ENCODE data around the gene KRTAP10-5.
"Not testable (repeated sequence)": the region's sequence is repeated elsewhere in the genome, so short reads cannot be mapped to it uniquely, and the experiment has no call there.

Gene KRTAP10-5

DNA sequence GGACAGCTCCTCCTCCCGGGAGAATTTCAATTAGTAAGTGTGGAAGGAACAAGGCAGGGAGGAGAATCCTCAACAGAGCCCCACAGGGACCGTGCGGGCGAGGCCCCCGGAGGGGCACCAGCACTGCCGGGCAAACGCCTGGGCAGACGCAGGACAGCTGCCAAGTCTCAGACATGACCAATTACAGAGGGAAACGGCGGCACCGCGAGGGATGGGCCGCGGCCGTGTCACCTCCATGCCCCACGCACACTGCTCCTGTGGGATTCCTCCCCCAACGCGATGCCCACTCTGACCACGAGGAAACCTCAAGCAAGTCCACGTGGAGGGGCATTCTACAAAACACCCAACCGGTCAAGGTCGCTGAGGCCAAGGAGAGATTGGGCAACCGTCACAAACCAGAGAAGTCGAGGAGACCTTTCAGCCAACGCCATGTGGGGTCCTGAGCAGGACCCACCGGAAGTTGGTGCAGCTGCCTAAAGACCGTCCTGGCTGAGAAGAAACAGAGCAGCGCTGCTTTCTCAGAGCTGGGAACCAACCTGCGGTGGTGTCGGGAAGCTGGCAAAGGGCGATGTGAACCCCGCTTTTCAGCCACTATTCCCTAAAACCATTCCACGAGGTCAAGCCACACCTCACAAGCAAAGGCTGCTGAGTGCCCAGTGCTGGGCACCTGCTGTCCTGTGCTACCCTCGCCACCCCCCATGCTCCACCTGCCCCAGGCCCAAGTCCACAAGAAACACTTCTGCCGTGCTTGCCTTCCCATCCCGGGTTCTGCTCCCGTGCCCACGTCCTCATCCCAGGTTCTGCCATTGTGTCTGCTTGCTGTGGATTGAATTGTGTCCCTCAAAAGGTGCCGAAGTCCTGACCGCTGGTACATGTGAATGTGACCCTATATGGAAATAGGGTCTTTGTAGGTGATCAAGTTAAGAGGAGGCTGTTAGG is 8.3 kb downstream of the KRTAP10-5 start:
- DNase-seq (ENCODE audit: low read depth in 1 of 2, low spot score in 1 of 2): no peak

DNA sequence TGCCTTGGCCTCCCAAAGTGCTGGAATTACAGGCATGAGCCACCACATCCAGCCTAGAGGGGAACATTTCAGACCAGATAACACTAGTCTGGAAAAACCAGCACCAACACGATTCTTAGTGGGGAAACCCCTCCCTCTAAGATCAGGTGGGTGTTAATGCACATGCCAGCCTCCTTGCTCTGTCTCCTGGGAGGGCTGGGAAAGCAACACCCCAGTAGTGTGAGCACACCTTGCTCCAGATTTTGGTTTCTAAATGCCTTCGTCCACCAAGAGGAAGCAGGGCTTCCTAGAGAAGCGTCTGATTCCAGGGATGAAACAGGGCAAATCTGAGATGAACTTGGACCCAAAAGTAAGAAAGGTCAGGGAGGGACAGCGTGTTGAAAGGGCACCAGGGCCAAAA is 9.1 kb downstream of the KRTAP10-5 start:
- no peak for DNase-seq (ENCODE audit: low read depth in 1 of 2, low spot score in 1 of 2)

DNA sequence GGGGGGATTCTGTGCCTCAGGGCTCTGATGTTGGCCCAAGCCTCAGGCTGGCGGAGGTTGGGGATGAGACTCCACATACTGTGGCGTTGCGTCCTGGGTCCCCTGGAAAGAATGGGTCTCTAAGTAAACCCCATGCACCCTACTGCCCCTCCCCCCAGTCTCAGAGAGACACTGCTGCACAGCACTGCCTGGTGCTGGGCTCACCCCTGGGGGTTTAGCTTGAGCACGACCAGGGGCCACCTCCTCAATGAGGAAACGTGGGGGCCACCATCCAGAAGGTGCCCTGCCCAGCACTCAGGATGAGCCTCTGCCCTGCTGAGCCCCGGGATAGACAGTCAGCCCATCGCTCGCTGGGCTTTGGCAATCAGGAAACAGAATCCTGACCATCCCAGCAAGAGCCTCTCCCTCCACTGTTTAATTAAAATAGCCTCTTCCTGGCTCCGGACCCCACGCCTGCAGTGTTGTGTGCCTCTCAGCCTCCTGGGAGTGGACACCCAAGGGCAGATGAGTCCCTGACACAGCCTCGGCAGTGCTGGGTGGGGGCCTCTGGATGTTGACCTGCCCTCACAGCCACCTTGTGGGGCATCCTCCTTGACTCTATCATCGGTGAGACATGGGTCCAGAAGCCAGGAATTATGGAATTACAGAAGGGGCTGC is 10.4 kb downstream of the KRTAP10-5 start:
- no peak for DNase-seq (ENCODE audit: low read depth in 1 of 2, low spot score in 1 of 2)

DNA sequence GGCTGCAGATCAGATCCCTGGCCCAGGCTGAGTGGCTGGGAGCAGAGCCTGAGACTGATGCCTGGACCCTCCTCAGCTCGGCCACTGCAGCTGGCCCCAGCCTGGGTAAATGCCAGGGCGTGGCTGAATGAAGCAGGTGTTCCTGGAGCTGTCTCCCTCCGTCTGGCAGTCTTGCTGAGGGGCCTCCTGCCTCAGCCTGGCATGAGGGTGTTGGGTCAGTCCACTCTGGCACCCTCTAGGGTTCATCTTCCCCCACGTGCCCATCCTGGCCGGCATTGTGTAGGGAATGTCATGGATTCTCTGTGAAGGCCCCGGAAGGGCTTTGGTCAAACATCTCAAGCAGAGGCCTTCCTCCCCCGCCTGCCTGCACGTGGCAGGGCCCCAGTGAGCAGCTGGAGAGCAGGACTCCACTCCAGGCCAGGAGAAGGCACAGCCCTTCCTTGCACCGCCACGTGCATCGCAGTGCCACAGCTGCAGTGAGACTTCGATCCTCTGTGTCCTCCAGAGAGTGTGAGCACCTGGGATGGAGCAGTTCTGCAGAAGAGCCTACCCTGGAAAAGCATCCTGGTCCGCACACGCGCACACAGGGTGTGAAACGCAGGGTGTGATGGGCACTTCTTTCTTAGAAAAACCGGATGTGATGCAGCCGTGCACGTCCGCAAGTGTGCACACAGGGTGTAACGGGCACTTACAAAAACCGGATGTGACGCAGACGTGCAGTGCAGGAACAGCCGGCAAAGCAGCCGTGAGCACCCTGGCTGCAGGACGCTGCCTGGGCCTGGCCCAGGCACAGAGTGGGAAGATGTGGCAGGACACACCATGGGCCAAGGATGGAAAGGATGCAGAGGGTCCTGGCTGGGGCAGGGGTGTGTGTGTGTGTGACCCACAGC is 11.5 kb downstream of the KRTAP10-5 start:
- DNase-seq (ENCODE audit: low read depth in 1 of 2, low spot score in 1 of 2): no peak

DNA sequence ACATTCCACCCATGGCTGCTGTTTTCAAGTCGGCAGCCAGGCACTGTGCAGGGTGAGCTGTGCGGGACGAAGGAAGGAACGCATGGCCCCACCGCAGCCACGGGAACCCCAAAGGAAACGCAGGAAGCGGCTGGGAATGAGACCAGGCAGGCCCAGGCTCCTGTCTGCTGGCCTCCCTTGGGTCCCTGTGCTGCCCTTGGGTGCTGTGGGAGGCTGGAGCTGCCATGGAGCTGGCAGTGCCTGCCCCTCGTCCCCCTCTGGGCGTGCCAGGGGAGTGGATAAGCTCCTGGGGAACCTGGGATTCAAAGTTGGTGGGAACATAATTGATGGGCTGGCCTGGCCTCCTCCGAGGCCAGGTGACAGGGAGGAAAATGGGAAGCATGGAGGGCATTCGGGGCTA is 12.1 kb downstream of the KRTAP10-5 start:
- no peak for DNase-seq (ENCODE audit: low read depth in 1 of 2, low spot score in 1 of 2)

DNA sequence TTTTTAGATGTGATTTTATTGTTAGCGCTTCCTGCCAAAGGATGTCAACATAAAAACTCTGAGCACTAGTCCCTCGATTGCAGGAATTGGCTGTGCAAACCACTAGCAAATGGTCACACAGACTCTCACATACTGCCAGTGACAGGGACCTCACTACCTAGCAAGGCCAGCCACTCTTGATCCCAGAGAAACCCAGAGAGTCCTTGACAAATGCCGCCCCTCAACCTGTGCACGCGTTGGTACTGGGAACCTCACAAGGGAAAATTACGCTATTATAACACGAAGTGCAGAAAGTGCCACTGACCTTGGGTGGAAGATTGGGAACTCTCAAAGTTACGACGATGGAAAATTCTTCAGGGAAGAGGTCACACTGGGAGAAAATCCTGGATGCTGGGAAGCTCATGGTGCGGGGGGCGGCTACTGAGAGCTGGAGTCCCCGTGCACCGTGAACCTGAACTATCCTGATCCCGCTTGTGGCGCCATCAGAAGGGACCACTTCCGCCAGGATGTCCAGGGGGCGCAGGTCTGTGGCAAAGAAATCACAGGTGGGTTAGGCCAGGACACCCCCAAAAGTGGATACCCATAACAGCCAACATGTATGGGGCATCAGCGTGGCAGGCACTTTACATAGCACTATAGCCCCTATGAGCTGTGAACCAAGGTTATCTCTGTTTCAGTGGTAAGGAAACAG is 12.8 kb downstream of the KRTAP10-5 start:
- DNase-seq (ENCODE audit: low read depth in 1 of 2, low spot score in 1 of 2): no peak

DNA sequence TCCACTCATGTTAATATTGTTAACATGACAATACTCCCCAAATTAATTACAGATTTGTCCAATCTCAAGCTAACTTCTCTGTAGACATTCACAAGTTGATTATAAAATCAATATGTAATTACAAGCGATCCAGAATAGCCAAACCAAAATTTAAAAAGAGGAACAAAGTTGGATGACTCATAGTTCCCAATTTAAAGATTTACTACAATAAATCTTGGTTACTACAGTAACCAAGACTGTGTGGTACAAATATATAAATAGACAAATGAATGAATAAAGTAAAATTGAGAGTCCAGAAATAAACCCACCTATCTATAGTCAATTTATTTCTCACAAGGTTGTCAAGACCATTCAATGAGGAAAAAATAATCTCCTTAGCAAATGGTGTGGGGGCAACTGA is 14.0 kb downstream of the KRTAP10-5 start:
- DNase-seq (ENCODE audit: low read depth in 1 of 2, low spot score in 1 of 2): no peak

DNA sequence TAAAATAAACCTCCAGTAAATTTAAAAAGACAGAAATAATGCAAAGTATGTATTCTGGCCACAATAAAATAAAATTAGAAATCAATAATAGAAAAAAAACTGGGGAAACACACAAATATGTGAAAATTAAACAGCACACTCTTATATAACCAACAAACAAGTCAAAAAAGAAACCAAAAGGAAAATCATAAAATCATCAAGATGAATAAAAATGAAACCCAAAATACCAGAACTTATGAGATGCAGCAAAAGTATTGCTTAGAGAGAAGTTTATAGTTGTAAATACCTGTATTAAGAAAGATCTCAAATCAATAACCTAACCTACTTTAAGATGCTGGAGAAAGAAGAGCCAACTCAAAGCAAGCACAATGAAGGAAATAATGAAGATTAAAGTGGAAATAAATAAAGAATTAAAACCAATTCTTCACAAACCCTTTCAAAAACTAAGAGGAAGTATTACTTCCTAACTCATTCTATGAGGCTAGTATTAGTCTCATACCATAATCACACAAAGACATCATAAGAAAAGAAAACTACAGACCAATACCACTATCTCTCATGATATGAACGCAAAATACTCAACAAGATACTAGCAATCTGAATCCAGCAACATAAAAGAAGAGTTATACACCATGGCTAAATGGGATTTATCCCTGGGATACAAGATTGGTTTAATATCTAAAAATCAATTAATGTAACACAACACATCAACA is 15.4 kb downstream of the KRTAP10-5 start:
- DNase-seq (ENCODE audit: low read depth in 1 of 2, low spot score in 1 of 2): no peak

DNA sequence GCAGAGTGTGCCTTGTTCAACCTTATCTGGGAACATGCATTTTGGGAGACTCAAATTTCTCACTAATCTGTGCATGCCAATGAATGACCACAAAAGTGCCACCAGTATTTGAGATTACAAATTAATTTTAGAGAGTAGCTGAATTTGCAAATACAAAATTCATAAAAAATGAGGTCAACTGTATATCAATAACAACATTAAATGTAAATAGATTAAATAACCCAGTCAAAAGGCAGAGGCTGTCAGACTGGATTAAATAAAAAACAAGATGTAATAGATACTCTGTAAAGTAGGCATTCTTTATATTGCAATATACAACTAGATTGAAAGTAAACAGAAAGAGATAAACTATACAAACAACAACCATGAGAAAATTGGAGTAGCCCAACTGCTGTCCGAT is 16.3 kb downstream of the KRTAP10-5 start:
- DNase-seq (ENCODE audit: low read depth in 1 of 2, low spot score in 1 of 2): no peak

DNA sequence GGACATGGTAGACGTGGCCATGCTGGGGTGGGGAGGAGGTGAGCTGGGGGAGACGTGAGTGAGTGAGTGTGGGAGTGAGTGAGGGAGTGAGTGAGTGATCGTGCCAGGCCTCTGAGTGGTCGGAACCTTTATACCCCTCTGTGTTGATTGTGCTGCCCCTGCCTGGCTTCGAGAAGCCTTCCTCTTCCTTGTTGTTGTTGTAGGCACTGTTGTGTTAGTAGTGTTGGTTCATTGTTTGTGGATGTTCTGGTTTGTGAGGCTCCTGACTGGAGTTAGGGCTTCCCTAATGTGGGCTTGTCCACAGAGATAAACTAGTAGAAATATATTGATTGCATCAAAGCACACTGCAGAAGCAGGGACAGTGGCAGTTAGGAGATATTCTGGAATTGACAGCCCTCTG is 21.7 kb downstream of the KRTAP10-5 start, which contains the start of gene KRTAP10-3:
KRTAP10-3 (minus strand) TSS at position 101 of the 400 bp plus-strand sequence; CDS start at position 21, 80 bp downstream.
- no peak for DNase-seq (ENCODE audit: low read depth in 1 of 2, low spot score in 1 of 2)

DNA sequence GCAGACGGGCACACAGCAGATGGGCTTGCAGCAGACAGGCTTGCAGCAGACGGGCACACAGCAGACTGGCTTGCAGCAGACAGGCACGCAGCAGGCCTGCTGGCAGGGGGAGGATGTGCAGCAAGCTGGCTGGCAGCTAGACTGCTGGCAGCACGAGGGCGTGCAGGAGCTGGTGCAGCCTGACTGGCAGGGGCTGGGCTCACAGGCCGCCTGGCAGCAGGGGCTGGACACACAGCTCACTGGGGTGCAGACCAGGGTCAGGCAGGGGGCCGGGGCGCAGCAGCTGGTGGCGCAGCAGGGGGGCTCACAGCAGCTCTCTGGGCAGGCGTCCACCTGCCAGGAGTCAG is 22.1 kb downstream of the KRTAP10-5 start:
- not testable (repeated sequence) for DNase-seq (ENCODE audit: low read depth in 1 of 2, low spot score in 1 of 2)

DNA sequence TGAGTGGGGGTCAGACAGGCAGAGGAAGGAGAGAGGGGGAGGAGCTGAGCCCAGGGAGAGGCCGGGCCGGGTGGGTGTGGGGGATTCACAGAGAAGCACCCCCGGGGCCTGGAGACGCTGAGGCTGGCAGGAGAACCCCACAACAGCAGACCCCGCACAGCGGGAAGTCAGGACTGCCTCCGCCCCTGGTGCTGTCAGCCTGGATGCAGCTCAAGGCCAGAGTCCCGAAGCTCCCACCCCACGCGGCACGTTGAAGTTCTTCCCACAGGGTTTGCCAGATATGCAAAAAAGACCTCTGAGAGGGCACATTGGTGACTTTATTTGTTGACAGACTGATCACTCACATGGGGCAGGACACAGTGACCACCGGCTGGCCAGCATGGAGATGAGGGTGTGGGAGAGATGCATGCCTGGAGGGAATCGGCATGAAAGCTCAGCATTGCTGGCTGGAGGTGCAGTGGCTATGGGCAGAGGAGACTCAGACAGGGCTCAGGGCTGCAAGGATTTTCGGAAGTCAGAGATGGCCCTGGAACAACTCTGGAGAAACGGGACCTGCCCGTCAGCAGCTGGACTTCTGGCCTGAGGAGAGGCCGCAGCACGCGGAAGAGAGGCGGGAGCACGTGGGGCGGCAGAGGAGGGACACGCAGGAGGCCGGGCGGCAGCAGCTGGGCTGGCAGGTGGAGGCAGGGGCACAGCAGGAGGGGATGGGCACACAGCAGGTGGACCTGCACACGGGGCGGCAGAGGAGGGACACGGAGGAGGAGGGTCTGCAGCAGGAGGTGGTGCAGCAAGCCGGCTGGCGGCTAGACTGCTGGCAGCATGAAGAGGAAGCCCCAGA is 22.7 kb downstream of the KRTAP10-5 start:
- DNase-seq (ENCODE audit: low read depth in 1 of 2, low spot score in 1 of 2): no peak

DNA sequence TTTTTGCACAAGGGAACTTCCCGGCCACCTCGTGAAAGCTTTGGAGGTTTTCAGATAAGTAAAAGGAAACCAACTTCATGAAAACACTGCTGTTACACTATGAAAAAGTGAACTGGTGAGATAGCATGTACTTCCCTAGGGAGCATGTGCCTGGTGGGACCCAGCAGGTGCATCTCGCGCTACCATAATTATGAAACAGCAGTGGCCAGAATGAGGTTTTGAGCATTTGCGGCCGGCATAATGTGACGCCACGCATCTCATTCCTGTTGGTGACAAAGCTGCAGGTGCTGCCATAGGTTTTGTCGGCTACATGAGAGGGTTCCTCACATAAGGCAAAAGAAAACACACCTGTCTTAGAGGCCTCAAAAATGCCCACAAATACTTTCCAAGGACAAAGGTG is 23.5 kb downstream of the KRTAP10-5 start:
- DNase-seq (ENCODE audit: low read depth in 1 of 2, low spot score in 1 of 2): no peak

DNA sequence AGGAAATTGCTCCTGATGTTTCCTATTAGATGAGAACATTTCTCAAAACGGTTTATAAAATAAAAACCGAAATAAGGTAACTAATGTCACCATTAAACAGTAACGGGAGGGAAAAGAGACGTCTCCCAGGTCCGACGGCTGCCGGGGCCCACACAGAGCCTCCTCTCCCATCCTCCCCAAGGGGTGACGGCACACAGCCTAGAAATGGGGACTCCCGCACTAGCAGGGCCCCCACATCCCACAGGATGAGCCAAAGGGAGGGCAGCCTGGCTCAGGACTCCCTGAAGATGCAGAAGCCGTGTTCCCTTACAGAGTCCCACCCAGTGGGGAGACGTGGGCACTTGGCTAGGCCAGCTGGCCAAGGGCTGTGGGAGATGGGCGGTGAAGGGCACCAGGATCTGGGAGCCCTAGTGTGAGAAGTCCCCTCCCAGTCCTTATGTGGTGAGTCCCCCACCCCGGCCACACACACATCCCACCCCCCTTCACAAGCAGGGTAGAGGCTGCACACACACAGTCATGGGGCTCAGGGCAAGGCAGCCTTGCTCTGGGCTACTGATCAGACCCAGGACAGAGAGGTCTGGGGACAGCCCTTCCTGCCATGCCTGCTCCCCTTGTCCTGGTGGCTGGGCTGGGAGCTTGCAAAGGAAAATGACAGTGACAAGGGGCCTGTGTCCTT is 25.1 kb downstream of the KRTAP10-5 start:
- DNase-seq (ENCODE audit: low read depth in 1 of 2, low spot score in 1 of 2): no peak

DNA sequence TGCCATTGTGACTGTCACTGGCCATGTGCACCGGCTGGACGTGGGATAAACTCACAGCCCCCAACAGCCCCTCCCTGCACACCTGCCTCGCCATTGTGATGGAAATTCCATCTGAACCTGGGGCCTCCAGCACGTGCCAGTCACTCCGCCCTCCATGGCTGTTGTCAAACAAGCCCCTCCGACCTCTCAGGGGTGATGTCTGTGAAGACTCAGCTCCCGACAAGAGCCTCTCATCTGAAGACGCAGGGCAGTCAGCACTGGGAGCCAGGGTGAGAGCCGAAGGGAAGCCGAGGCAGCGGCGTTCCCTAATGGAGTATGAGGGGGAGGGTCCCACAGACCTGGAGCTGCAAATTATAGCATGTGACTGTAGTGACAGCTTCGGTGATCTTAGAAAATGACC is 27.7 kb downstream of the KRTAP10-5 start:
- DNase-seq (ENCODE audit: low read depth in 1 of 2, low spot score in 1 of 2): no peak

DNA sequence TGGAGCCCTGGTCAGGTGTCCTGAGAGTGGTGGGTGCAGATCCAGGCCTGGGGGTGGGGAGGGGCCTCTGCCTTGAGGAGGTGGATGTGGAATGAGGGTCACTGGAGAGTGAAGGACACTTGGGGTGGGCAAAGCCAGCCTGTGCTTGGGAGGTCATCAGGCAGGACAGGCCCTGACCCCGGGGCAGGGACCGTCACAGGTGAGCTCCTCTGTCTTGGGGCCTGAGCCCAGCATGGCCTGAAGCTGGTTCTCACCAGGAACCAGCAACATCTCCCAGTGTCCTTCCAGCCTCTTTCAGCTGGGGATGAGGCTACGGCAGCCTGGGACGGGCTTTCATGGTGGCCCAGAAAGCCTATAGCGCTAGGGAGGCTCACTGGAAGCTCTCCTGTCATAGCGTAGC is 28.3 kb downstream of the KRTAP10-5 start:
- DNase-seq (ENCODE audit: low read depth in 1 of 2, low spot score in 1 of 2): no peak

DNA sequence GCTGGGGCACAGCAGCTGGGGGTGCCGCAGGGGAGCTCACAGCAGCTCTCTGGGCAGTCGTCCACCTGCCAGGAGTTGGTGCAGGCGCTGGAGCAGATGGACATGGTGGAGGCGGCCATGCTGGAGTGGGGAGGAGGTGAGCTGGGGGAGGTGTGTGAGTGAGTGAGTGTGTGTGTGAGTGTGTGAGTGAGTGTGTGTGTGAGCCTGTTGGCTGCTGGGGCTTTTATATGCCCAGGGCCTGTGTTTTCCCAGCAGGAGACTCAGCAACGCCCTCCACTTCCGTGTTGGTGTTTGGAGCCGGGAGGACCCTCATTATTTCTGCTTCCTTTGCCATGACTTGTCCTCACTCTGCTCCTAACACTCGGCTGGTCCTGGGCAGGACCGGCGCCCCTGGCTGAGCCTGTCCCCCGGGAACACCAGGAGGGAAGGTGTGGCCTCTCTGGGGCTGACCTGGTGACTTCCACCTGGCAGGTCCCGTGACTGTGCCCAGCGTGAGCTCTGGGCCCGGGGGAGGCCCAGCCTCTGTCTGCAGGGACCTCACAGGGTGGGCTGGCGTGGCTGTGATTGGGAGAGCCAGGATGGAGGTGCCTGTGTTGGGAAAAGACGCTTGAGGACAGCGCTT is 29.0 kb downstream of the KRTAP10-5 start, which contains the start of gene KRTAP10-2:
KRTAP10-2 (minus strand) TSS at position 166 of the 622 bp plus-strand sequence; CDS start at position 119, 47 bp downstream.
- no peak for DNase-seq (ENCODE audit: low read depth in 1 of 2, low spot score in 1 of 2)

DNA sequence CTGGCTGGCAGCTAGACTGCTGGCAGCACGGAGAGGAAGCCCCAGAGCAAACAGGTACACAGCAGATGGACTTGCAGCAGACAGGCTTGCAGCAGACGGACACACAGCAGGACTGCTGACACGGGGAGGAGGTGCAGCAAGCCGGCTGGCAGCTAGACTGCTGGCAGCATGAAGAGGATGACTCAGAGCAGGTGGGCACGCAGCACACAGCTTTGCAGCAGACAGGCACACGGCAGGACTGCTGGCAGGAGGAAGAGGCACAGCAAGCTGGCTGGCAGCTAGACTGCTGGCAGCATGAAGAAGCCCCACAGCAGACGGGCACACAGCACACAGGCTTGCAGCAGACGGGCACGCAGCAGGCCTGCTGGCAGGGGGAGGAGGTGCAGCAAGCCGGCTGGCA is 29.6 kb downstream of the KRTAP10-5 start:
- no peak for DNase-seq (ENCODE audit: low read depth in 1 of 2, low spot score in 1 of 2)

All from activated T-helper 1 cell treated with anti-CD3 and anti-CD28 coated beads, Interleukin-2, amount 50 U/mL, for 16 hours (primary cell).